HG03432 (cell line): ENCODE measurements around the gene GRID2IP.

Experiments
- ATAC-seq: cut with Tn5 transposase; IDR thresholded peaks from one replicate; pipeline ENCODE4 v1.9.1; 2021; ENCODE audit warnings: mild to moderate bottlenecking, moderate library complexity; ENCODE audit not compliant: unreplicated experiment

GRID2IP gene

DNA sequence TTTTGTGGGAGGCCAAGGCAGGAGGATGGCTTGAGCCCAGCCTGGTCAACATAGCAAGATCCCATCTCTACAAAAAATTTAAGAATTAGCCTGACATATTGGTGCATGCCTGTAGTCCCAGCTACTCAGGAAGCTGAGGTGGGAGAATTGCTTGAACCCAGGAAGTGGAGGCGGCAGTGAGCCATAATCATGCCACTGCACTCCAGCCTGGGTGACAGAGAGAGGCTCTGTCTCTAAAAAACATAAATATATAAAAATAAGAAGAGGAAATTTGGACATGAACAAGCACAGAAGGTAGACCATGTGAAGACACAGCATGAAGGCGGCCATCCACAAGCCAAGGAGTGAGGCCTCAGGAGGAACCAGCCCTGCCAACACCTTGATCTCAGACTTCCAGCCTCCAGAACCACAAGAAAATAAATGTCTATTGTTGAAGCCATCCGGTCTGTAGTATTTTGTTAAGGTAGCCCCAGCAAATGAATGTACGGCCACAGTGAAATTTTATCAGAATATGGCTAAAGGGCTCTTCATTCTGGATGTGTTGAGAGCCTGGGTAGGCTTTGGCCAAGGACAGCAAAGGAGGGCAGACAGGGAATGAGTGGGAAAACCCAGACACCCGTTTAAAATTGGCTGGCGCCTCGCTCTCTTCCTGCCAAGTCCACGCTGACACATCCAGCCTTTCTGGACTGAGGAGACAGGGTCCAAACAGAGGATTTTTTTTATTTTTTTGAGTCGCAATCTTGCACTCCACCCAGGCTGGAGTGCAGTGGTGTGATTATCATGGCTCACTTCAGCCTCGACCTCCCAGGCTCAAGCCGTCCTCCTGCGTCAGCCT is 12.9 kb upstream of the GRID2IP start:
- no peak for ATAC-seq

DNA sequence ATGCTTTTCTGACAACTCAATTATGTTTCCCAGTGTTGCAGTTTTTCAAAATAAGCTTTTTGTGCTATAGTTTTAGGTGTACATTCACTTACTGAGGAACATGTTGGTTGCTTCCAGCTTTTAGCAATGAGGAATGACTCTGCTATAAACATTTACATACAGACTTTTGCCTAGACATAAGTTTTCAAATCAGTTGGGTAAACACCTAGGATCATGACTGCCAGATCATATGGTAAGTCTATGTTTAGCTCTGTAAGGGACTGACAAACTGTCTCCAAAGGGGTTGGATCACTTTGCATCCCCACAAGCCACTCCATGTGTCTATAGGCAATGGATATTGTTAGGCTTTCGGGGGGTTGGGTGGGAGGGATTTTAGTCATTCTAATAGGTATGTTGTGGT is 10.8 kb upstream of the GRID2IP start:
- ATAC-seq: no peak

DNA sequence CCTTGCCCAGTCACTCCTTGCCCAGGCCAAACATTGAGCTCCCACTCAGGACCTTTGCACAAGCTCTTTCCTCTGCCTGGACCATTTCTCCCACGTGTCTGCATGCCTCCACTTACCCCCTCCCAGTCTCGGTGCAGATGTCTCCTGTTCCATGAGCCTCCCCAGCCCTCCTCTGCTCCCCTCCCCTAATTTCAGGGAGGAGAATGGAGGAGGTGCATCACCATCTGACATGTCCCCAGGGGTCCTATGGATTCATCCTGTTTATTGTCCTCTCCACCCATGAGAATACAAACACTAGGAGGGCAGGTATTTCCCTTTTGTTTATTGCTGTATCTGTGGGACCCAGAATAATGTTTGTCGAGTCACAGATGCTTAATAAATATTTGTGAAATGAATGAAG is 8.6 kb upstream of the GRID2IP start:
- no peak for ATAC-seq

- no peak for ATAC-seq
These were observed 7.6 kb upstream of the GRID2IP start for GRCh38 chr7:6558837-6559236.

GRCh38 chr7:6556196-6556595 is 4.9 kb upstream of the GRID2IP start:
- no peak for ATAC-seq

GRCh38 chr7:6554848-6555247 is 3.6 kb upstream of the GRID2IP start:
- ATAC-seq: no peak

DNA sequence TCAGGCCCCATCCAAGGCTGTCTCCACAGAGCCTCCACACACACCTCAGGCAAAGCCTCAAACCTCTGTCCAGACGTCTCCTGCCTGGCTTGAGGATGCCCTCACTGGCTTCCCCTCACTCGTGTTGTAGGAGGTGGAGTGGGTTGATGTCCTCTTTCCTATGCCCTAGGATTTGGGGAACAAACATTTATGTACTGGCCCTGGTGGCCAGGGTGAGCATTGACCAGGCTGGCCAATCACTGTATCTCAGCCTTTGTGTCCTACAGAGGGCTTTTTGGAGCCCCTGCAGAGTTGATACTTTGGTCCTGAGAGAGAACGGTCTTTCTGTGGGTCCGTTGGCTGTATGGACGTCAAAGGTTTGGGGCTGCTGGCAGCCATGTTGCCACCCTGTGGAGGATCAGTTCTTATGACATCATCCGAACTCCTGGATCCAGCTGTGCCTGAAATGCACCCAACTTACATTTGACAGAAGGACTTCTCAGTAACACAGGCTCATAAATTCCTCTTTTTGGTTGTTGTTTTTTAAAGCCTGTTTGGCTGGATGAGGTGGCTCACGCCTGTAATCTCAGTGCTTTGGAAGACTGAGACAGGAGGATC is 2.3 kb upstream of the GRID2IP start:
- no peak for ATAC-seq

DNA sequence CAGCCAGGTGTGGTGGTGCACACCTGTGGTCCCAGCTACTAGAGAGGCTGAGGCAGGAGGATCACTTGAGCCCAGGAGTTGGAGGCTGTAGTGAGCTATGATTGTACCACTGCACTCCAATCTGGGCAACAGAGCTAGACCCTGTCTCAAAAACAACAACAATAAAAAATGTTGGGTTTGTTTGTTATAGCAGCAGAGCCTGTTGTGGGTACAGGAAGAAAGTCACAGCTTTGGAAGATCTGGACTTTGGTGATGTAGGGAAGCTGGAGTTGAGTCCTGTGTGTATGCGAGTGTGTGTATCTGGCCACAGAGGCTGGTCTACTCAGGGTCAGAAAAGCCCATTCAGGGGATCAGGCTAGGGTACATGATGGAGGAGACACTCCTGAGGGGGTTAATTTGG is 3.9 kb downstream of the GRID2IP start:
- no peak for ATAC-seq

DNA sequence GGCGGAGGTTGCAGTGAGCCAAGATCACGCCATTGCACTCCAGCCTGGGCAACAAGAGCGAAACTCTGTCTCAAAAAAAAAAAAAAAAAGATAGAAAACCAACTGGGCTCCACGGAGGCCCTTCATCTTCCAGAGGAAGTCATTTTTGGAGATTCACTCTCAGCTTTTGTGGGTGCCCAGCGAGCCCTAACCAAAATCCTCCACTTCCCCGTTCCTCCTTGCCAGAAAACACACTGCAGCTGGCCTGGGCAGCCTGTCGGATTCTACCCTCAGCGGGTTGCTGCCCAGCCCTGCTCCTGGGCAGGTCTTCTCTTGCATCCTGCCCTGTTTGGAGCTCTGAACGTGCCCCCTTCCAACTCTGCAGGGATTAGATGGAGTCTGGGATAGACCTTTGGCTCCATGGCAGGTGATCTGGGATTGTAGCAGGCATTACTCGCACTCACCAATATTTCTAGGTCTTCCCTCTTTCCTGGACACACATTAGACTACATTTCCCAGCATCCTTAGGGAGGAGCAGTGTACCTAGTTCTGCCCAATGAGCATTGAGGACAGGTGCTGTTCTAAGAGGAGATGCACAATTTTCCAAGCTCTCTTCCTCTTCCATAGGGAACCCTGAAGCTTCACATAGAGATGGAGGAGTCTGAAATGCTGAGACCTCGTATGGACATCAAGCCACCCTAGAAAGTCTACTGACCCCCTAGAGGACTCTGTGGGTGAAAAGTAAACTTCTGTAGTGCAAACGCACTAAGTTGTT is 4.6 kb downstream of the GRID2IP start:
- no peak for ATAC-seq

GRCh38 chr7:6545398-6546126 is 5.7 kb downstream of the GRID2IP start:
- ATAC-seq: peak; percentile 64

DNA sequence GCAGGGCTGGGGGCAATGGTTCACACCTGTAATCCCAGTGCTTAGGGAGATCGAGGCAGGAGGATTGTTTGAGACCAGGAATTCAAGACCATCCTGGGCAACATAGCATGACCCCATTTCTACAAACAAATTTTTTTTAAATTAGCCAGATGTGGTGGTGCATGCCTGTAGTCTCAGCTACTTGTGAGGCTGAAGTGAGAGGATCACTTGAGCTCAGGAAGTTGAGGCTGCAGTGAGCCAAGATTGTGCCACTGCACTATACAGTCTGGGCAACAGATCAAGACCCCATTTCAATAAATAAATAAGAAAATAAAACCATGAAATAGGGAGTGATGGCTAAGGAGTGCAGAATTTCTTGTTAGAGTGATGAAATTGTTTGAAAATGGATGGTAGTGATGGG is 8.9 kb downstream of the GRID2IP start:
- no peak for ATAC-seq

DNA sequence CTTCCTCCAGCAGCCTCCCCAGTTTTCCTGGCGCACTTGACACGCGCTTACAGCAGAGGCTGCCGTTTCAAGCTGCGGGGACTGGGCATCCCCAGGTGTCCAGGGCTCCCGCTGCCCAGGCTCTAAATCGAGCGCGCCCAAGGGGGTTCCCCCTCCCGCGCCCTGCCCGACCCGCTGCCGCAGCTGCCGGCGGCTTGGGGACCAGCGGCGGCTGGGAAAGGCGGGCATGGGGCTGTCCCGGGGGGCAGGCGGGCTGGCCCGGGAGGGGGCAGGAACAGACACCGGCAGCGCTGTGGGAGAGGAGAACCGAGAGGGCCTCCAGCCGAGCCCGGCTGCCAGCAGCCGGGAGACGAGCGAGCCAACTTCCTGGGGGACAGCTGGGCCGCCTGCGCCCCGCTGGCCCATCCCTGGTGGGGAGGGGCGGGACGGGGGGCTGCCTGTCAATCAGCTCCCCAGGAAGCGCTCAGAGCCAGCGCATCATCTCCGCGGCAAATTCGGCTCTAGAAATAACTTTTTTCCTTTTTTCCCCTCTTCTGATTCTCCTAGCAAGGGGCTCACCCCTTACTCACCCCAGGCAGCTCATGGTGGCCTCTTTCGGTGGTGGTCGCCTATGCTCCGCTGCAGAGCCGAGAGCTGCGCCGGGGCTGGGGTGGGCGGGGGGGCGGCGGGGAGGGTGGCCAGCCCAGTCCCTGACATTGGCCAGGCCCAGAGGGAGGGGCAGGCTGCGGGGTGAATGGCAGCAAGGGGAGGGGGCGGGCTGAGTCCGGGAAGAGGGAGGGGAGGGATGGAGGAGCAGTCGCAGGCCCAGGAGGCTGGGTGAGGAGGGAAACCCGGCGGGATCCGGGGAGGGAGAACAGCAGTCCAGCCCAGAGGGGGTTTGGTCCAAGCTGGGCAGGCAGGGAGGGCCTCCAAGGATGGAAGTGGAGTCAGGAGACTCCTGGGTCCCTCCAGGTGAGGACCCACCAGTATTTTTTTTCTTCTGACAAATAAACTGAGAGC is 14.7 kb downstream of the GRID2IP start:
- no peak for ATAC-seq

GRCh38 chr7:6533893-6534495 is 17.3 kb downstream of the GRID2IP start:
- ATAC-seq: peak; percentile 32

DNA sequence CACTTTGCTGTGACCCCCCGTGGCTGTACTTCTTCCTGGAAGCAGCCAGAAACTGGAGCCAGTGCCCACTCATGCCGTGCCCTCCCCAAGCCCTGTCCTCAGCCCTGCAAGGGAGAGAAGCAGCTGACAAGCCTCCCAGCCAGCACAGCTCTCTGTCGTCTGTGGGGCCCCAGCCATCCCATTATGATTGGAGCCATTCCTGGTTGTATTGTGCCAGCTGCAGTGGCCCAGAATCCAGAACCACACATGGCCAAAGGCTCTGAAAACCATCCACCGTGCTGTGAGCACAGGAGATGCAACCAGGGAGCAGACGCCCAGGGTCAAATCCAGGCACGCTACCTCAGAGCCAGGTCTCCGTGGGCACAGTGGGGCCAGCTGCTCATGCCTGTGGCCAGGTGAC is 18.7 kb downstream of the GRID2IP start:
- ATAC-seq: no peak

GRCh38 chr7:6531492-6532279 is 19.6 kb downstream of the GRID2IP start:
- no peak for ATAC-seq

DNA sequence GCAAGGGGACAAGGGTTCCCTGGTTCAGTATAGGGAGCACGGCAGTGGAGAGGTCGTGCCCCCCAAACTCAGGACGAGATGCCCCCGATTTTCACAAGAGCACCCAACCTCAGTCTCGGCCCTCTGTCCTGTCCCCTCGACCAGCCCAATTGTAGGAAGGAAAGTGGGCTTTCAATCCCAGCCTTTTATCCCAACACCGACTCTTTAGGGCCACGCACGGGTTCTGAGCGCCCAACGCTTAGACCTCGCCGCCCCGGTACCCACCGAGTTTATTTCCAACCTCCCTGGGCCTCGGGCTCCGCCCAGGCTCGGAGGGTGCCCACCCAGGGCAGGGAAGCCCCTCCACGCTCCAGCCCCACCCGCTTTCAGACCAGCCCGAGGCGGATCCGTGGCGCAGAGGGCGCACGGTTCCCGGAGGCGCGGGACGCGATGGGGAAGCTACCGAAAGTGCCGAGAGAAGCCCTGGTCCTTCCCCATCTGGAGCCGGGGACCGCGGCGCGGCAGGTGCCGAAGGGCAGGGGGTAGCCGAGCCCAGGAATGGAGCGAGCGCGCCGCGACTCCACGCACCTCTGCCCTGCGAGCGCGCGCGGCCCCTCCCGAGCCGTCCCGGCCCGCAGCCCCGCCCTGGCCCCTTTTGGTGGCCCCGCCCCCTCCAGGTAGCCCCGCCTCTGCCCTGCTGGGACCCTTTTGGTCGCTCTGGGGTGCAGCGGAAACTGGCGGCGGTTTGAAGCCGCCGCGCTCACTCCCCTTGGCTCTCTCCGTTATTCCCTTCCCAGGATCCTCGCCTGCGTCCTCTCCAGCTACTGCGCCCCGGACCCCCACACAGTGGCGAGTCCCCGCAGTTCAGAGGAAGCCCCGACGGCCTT is 20.4 kb downstream of the GRID2IP start:
- peak; percentile 55 for ATAC-seq

GRCh38 chr7:6529643-6530042 is 21.6 kb downstream of the GRID2IP start:
- no peak for ATAC-seq
